ENCODE data around the gene IYD.

GRCh38 chr6:150345781-150346180 lies 23.0 kb upstream of the IYD start:
- TF ChIP-seq CTCF (IDR thresholded peaks at IDR 0.05) = no peak
- no peak for TF ChIP-seq POLR2AphosphoS5 (IDR thresholded peaks at IDR 0.05)
- TF ChIP-seq POLR2A (IDR thresholded peaks at IDR 0.05) = no peak

All from breast epithelium (tissue), 3 donors.